ENCODE measurements around the gene GABRB3.

GABRB3 gene

DNA sequence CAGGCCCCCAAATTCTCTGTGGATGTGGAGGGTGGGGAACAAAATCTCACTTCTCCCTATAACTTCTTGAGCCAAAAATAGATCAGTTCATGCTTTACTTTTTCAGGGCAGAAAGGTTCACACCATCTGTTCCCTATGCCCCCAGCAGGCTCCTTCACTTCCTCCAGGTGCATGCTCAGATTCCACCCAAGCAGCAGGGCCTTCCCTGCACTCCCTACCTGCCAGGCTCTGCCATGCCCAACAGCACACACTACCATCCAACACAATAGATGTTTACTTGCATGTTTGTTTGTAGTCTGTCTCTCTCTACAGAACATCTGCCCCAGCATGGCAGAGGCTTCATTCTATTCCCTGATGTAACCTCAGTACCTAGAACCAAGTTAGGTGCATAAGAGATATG is 43.3 kb downstream of the GABRB3 start:
- Histone ChIP-seq H3K27me3 (replicated peaks; ENCODE audit: control insufficient read depth, insufficient read depth, low read length) (no peaks in the 10 kb centered on the region), H3K36me3 (ENCODE audit: control insufficient read depth, insufficient read depth, low read length) (no peaks in the 10 kb centered on the region), H3K4me3 (replicated peaks; ENCODE audit: low read depth, low read length) (no peak overlapping the region)
- no peak for DNase-seq (ENCODE audit: extremely low read depth, insufficient read length)
- TF ChIP-seq, protein P1, sequence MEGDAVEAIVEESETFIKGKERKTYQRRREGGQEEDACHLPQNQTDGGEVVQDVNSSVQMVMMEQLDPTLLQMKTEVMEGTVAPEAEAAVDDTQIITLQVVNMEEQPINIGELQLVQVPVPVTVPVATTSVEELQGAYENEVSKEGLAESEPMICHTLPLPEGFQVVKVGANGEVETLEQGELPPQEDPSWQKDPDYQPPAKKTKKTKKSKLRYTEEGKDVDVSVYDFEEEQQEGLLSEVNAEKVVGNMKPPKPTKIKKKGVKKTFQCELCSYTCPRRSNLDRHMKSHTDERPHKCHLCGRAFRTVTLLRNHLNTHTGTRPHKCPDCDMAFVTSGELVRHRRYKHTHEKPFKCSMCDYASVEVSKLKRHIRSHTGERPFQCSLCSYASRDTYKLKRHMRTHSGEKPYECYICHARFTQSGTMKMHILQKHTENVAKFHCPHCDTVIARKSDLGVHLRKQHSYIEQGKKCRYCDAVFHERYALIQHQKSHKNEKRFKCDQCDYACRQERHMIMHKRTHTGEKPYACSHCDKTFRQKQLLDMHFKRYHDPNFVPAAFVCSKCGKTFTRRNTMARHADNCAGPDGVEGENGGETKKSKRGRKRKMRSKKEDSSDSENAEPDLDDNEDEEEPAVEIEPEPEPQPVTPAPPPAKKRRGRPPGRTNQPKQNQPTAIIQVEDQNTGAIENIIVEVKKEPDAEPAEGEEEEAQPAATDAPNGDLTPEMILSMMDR (IDR thresholded peaks at IDR 0.05; ENCODE audit: insufficient read depth, low read length, poor library complexity, severe bottlenecking), result no peak

DNA sequence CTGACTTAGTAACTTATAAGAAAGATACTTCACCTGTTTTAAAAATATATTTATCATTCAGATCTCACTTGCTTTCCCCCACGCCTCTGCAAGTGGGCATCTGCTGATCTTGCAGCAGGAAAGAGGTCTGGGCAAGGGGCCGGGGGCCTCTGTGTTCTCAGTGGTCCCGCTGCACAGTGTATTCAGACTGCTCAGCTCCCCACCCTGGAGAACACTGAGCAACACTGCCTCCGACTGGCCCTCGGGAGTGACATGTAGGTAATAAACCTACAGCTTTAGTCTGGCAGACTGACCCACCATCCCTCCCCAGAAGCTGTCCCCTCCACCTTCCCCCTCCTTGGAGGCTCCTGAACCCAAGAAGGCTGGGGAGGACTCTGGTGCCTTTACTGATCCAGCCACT is 43.8 kb downstream of the GABRB3 start:
- Histone ChIP-seq H3K36me3 (ENCODE audit: control insufficient read depth, insufficient read depth, low read length) (no peaks in the 10 kb centered on the region), H3K4me3 (replicated peaks; ENCODE audit: low read depth, low read length) (no peak overlapping the region), H3K27me3 (replicated peaks; ENCODE audit: control insufficient read depth, insufficient read depth, low read length) (no peaks in the 10 kb centered on the region)
- no peak for DNase-seq (ENCODE audit: extremely low read depth, insufficient read length)
- TF ChIP-seq, protein P1 (IDR thresholded peaks at IDR 0.05; ENCODE audit: insufficient read depth, low read length, poor library complexity, severe bottlenecking), result no peak

DNA sequence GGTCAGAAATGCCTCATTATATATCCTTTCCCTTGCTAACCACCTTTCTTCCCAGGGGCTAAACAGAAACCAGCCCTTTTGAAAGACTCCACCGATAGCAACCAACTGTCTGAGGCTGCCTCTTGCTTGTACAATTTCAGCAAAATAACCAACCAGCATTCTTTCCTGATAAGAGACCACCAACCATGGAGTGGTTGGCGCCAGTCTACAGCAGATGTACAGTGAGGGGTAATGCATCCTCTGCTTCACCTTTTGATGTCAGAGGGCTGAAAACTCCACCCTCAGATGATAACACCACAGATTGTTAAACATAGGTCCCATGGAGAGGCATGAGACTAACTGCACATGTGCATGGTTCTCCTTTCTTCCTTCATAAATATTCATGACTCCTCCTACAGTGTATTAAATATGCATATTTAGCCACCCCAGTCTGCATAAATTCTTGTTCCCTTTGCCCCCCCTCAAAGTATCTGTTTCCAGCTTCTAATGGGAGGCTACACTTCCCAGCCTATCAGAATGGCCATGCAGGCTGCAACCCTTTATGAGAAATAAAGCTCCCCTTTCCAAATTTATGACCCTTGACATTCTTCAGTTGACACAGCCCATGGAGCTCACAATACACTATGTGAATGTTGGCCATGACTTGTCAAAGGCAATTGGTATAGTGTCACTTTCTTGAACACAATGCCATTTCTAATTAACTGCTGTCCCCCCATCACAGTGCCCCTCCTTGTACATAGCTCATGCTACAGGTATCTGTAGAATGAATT is 48.3 kb downstream of the GABRB3 start:
- no peak for DNase-seq (ENCODE audit: extremely low read depth, insufficient read length)
- no peak overlapping the region for H3K4me3 ChIP-seq (replicated peaks; ENCODE audit: low read depth, low read length)
- H3K36me3 ChIP-seq (ENCODE audit: control insufficient read depth, insufficient read depth, low read length), result no peaks in the 10 kb centered on the region
- H3K27me3 ChIP-seq (replicated peaks; ENCODE audit: control insufficient read depth, insufficient read depth, low read length), result no peaks in the 10 kb centered on the region
- TF ChIP-seq, protein P1 (IDR thresholded peaks at IDR 0.05; ENCODE audit: insufficient read depth, low read length, poor library complexity, severe bottlenecking), result no peak

DNA sequence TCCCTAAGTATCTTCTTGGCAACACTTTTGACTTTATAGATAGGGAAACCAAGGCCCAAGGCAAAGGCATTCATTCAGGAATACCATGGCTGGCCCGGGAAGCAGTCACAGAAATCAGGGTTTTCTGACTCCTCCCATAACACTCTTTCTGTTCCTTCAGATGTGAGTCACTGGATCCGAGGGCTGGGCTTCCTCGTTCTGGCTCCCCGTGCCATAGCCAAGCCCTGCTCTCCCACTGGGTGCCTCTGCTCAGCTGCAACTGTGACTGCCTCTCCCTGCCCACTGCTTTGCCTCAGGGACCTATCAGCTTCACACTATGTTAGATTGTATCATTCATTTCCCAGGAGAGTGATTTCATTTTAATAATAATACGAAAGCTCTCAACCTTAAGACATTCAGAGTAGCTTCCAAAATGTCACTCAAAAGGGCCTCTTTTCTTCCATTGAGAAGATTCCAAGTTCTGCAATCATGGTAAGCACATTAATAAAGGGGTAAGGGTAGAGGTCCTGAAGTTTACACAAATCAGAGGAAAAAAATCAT is 50.2 kb downstream of the GABRB3 start:
- no peak for DNase-seq (ENCODE audit: extremely low read depth, insufficient read length)
- no peaks in the 10 kb centered on the region for H3K27me3 ChIP-seq (replicated peaks; ENCODE audit: control insufficient read depth, insufficient read depth, low read length)
- TF ChIP-seq, protein P1 (IDR thresholded peaks at IDR 0.05; ENCODE audit: insufficient read depth, low read length, poor library complexity, severe bottlenecking), result no peak
- no peaks in the 10 kb centered on the region for H3K36me3 ChIP-seq (ENCODE audit: control insufficient read depth, insufficient read depth, low read length)
- H3K4me3 ChIP-seq (replicated peaks; ENCODE audit: low read depth, low read length), result no peak overlapping the region

DNA sequence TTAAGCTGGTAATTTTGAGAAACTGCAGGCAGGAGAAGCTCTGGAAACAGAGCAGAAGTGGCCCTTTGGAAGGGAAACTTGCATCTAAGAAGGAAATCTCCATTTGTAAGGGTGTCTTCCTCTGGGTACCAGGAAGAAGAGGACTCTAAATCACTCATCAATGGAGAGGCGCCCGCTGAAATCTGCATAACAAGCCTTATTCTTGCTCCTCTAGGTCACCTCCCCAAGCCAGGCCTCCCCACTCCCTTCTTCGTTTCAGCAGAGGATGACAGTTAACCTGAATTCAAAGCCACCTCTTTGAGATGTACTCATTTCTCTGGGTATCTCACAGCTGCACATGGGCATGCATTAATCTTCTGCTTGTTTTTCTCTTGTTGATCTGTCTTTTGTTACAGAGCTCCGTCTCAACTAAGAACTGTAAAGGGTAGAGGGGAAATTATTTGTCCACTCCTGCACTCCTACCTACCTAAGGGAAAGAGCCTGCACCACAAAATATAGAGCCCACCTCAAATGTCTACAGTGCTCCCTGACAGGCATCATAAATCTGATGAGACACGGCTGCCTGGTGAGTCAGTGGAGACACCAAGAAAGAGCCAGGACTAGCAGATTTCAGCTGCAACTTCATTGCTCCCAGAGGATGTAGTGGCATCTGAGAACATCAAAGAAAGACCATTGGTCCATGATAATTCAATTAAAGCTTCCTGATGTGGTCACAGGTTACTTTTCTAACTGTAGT is 51.5 kb downstream of the GABRB3 start:
- Histone ChIP-seq H3K27me3 (replicated peaks; ENCODE audit: control insufficient read depth, insufficient read depth, low read length) (no peaks in the 10 kb centered on the region), H3K36me3 (ENCODE audit: control insufficient read depth, insufficient read depth, low read length) (no peaks in the 10 kb centered on the region), H3K4me3 (replicated peaks; ENCODE audit: low read depth, low read length) (no peak overlapping the region)
- TF ChIP-seq, protein P1 (IDR thresholded peaks at IDR 0.05; ENCODE audit: insufficient read depth, low read length, poor library complexity, severe bottlenecking), result no peak
- DNase-seq (ENCODE audit: extremely low read depth, insufficient read length), result no peak

All from GM06990 (cell line).